ENCODE results near the gene MCRS1.

MCRS1 gene

DNA sequence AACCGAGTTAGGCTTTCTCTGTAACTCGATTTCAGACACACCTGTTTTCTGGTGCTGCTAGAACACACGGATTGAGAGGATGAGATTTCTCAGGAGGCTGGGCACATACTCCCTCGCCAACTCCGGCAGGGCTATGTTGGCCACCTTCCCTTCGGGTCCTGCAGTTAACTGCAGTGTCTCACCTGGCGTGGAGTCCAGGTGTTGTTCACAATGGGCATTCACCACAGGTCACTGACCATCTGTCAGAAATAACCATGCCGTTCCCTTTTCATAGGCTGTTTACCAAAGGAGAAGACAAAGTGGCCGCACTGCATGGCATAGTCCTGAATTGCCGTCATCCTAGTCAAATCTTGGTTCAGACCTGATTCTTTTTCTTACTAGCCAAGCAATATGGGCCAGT, 34.6 kb downstream of the MCRS1 start:
- H3K9me2 ChIP-seq (replicated peaks; ENCODE audit: insufficient read depth, low read length), result no peaks in the 10 kb centered on the region
- H3K4me2 ChIP-seq (ENCODE audit: low read depth, low read length), result no peak overlapping the region
- H3K9me3 ChIP-seq (replicated peaks; ENCODE audit: insufficient read depth, low read length), result no peaks in the 10 kb centered on the region
- H2AFZ ChIP-seq (ENCODE audit: low read length), result no peak overlapping the region
- H3K27ac ChIP-seq (ENCODE audit: low read length), result no peak overlapping the region
- 0 out of 2 replicates have a peak, but pooled peaks cover 6% of the 10 kb centered on the region for H3F3A ChIP-seq (ENCODE audit: insufficient read depth, low read length)
- peaks cover 20% of the 10 kb centered on the region for H3K27me3 ChIP-seq (replicated peaks; ENCODE audit: insufficient read depth, low read length)
- H3K36me3 ChIP-seq (replicated peaks; ENCODE audit: insufficient read depth, low read length), result no peaks in the 10 kb centered on the region
- H3K4me1 ChIP-seq (ENCODE audit: low read length), result no peaks in the 10 kb centered on the region
- TF ChIP-seq EZH2 (optimal IDR thresholded peaks at IDR 0.05; ENCODE audit: low read depth, low read length) (no peak), EZH2phosphoT487 (IDR thresholded peaks at IDR 0.05; ENCODE audit: low read length) (no peak)
- TF ChIP-seq, protein P1, sequence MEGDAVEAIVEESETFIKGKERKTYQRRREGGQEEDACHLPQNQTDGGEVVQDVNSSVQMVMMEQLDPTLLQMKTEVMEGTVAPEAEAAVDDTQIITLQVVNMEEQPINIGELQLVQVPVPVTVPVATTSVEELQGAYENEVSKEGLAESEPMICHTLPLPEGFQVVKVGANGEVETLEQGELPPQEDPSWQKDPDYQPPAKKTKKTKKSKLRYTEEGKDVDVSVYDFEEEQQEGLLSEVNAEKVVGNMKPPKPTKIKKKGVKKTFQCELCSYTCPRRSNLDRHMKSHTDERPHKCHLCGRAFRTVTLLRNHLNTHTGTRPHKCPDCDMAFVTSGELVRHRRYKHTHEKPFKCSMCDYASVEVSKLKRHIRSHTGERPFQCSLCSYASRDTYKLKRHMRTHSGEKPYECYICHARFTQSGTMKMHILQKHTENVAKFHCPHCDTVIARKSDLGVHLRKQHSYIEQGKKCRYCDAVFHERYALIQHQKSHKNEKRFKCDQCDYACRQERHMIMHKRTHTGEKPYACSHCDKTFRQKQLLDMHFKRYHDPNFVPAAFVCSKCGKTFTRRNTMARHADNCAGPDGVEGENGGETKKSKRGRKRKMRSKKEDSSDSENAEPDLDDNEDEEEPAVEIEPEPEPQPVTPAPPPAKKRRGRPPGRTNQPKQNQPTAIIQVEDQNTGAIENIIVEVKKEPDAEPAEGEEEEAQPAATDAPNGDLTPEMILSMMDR (IDR thresholded peaks at IDR 0.05; ENCODE audit: low read length), result no peak
- no peak for DNase-seq
- H3K4me3 ChIP-seq (ENCODE audit: low read length), result no peak overlapping the region
- no peaks in the 10 kb centered on the region for H3K79me2 ChIP-seq (ENCODE audit: low read length)
- H4K20me1 ChIP-seq (ENCODE audit: insufficient read depth, low read length), result no peaks in the 10 kb centered on the region
- no peak overlapping the region for H3K9ac ChIP-seq (ENCODE audit: low read length)

DNA sequence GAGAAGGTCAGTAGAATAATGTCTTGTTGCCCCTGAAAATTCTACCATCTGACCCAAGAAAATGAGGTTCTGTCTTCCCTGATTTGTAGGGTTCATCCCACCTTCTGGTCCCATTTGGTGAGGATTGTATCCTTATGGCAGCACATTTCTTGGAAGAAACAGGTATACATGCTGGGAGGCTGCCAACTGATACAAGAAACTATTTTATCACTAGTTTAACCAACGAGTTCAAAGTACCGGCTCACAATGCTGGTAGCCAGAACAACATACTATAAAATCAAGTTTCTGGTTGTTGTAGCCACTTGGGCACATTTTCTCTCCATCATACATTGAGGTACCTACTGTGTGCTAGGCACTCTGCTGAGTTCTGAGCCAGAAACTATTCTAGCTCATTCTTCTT, 36.2 kb downstream of the MCRS1 start:
- H3K9me3 ChIP-seq (replicated peaks; ENCODE audit: insufficient read depth, low read length), result no peaks in the 10 kb centered on the region
- no peaks in the 10 kb centered on the region for H3K36me3 ChIP-seq (replicated peaks; ENCODE audit: insufficient read depth, low read length)
- no peaks in the 10 kb centered on the region for H3K4me1 ChIP-seq (ENCODE audit: low read length)
- H3K4me3 ChIP-seq (ENCODE audit: low read length), result no peak overlapping the region
- no peak for DNase-seq
- no peak overlapping the region for H3K9ac ChIP-seq (ENCODE audit: low read length)
- no peaks in the 10 kb centered on the region for H4K20me1 ChIP-seq (ENCODE audit: insufficient read depth, low read length)
- H2AFZ ChIP-seq (ENCODE audit: low read length), result no peak overlapping the region
- no peak for TF ChIP-seq EZH2 (optimal IDR thresholded peaks at IDR 0.05; ENCODE audit: low read depth, low read length)
- TF ChIP-seq, protein P1 (IDR thresholded peaks at IDR 0.05; ENCODE audit: low read length), result no peak
- no peak for TF ChIP-seq EZH2phosphoT487 (IDR thresholded peaks at IDR 0.05; ENCODE audit: low read length)
- H3K9me2 ChIP-seq (replicated peaks; ENCODE audit: insufficient read depth, low read length), result no peaks in the 10 kb centered on the region
- H3K79me2 ChIP-seq (ENCODE audit: low read length), result no peaks in the 10 kb centered on the region
- peaks cover 6% of the 10 kb centered on the region for H3K27me3 ChIP-seq (replicated peaks; ENCODE audit: insufficient read depth, low read length)
- no peak overlapping the region for H3K4me2 ChIP-seq (ENCODE audit: low read depth, low read length)
- H3K27ac ChIP-seq (ENCODE audit: low read length), result no peak overlapping the region
- H3F3A ChIP-seq (ENCODE audit: insufficient read depth, low read length), result 0 out of 2 replicates have a peak, but pooled peaks cover 6% of the 10 kb centered on the region

DNA sequence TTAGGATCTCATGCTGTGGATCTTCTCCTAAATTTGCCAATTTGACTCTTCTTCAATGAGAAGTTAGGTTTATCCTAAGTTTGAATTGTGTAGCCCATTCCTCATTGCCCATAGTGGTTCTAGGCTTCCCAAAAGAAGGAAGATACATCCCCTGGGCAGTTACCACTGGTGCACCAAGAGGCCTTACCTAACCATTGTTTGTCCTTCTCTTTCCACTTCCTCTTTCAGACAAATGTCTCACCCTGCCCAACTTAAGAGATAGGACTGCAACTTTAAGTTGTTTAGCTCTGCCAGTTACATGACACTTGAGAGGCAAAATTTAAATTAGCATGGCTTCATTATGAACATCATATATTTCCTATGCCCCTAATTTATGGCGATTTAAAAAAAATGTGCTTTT, 38.5 kb downstream of the MCRS1 start:
- no peak for DNase-seq
- TF ChIP-seq EZH2 (optimal IDR thresholded peaks at IDR 0.05; ENCODE audit: low read depth, low read length) (no peak), EZH2phosphoT487 (IDR thresholded peaks at IDR 0.05; ENCODE audit: low read length) (no peak)
- TF ChIP-seq, protein P1 (IDR thresholded peaks at IDR 0.05; ENCODE audit: low read length), result no peak
- no peak overlapping the region for H3K4me3 ChIP-seq (ENCODE audit: low read length)
- H3K36me3 ChIP-seq (replicated peaks; ENCODE audit: insufficient read depth, low read length), result peaks cover 9% of the 10 kb centered on the region; the same call in 1 of the 2 replicates
- no peaks in the 10 kb centered on the region for H3K9me3 ChIP-seq (replicated peaks; ENCODE audit: insufficient read depth, low read length)
- H3K9me2 ChIP-seq (replicated peaks; ENCODE audit: insufficient read depth, low read length), result no peaks in the 10 kb centered on the region
- H3K4me1 ChIP-seq (ENCODE audit: low read length), result no peaks in the 10 kb centered on the region
- H4K20me1 ChIP-seq (ENCODE audit: insufficient read depth, low read length), result no peaks in the 10 kb centered on the region
- H2AFZ ChIP-seq (ENCODE audit: low read length), result no peak overlapping the region
- no peak overlapping the region for H3K27ac ChIP-seq (ENCODE audit: low read length)
- no peak overlapping the region for H3K4me2 ChIP-seq (ENCODE audit: low read depth, low read length)
- H3K79me2 ChIP-seq (ENCODE audit: low read length), result no peaks in the 10 kb centered on the region
- H3K27me3 ChIP-seq (replicated peaks; ENCODE audit: insufficient read depth, low read length), result no peaks in the 10 kb centered on the region
- no peaks in the 10 kb centered on the region for H3F3A ChIP-seq (ENCODE audit: insufficient read depth, low read length)
- no peak overlapping the region for H3K9ac ChIP-seq (ENCODE audit: low read length)
